Nephron progenitor cell (in vitro differentiated cells): Measurements from ENCODE around the gene MICALL1.

Source experiments
- DNase-seq: peaks from one replicate; pipeline ENCODE4 v3.0.0; 2021
- H3K27ac Mint-ChIP-seq: 2 replicates; pipeline ENCODE4 v1.8.0; 2021; ENCODE audit warnings: mild to moderate bottlenecking, moderate library complexity, mixed read lengths
- H3K27me3 Mint-ChIP-seq: 2 replicates; pipeline ENCODE4 v1.8.0; 2021; ENCODE audit warnings: mild to moderate bottlenecking, low read depth, mixed read lengths; ENCODE audit not compliant: poor library complexity
- H3K36me3 Mint-ChIP-seq: 2 replicates; pipeline ENCODE4 v1.8.0; 2021; ENCODE audit warnings: low read depth, mixed read lengths
- H3K4me1 Mint-ChIP-seq: 2 replicates; pipeline ENCODE4 v1.8.0; 2021; ENCODE audit warnings: mixed read lengths
- H3K4me3 Mint-ChIP-seq: 2 replicates; pipeline ENCODE4 v1.8.0; 2021; ENCODE audit warnings: mild to moderate bottlenecking, moderate library complexity, mixed read lengths
- H3K9me3 Mint-ChIP-seq: 2 replicates; pipeline ENCODE4 v1.8.0; 2021; ENCODE audit warnings: mild to moderate bottlenecking, moderate library complexity, mixed read lengths
- CTCF ChIP-seq: fragments of 200-600 bp; sonication (generic); IDR thresholded peaks from 2 replicates; pipeline ENCODE4 v1.5.0; 2021; ENCODE audit warnings: antibody characterized with exemption

The MICALL1 gene

GRCh38 chr22:37924386-37925065 lies 18.4 kb downstream of the MICALL1 start:
- Mint-ChIP-seq H3K36me3 (peaks cover 18% of the 10 kb centered on the region), H3K9me3 (no peaks in the 10 kb centered on the region), H3K27ac (no peak overlapping the region), H3K4me3 (no peak overlapping the region), H3K4me1 (peaks cover 7% of the 10 kb centered on the region), H3K27me3 (peaks cover 2% of the 10 kb centered on the region)
- TF ChIP-seq CTCF, result no peak
- no peak for DNase-seq

- no peak for TF ChIP-seq CTCF
- no peak for DNase-seq
- Mint-ChIP-seq H3K4me3 (no peak overlapping the region), H3K27me3 (peaks cover 2% of the 10 kb centered on the region), H3K36me3 (peaks cover 13% of the 10 kb centered on the region), H3K9me3 (no peaks in the 10 kb centered on the region), H3K27ac (no peak overlapping the region), H3K4me1 (peaks cover 7% of the 10 kb centered on the region)
These were observed 19.2 kb downstream of the MICALL1 start for GRCh38 chr22:37925330-37925729.

- no peak for DNase-seq
- Mint-ChIP-seq H3K4me1 (peaks cover 7% of the 10 kb centered on the region), H3K27ac (no peak overlapping the region), H3K9me3 (no peaks in the 10 kb centered on the region), H3K36me3 (peaks cover 12% of the 10 kb centered on the region), H3K4me3 (no peak overlapping the region), H3K27me3 (peaks cover 2% of the 10 kb centered on the region)
- no peak for TF ChIP-seq CTCF
These were observed 19.7 kb downstream of the MICALL1 start for GRCh38 chr22:37925767-37926166.

GRCh38 chr22:37926358-37926757 lies 20.3 kb downstream of the MICALL1 start:
- no peak for DNase-seq
- Mint-ChIP-seq H3K27me3 (peaks cover 2% of the 10 kb centered on the region), H3K9me3 (no peaks in the 10 kb centered on the region), H3K4me1 (peaks cover 7% of the 10 kb centered on the region), H3K27ac (no peak overlapping the region), H3K4me3 (no peak overlapping the region), H3K36me3 (peaks cover 12% of the 10 kb centered on the region)
- no peak for TF ChIP-seq CTCF

- H3K4me3 Mint-ChIP-seq, result no peak overlapping the region
- peaks cover 7% of the 10 kb centered on the region for H3K4me1 Mint-ChIP-seq
- peaks cover 12% of the 10 kb centered on the region for H3K36me3 Mint-ChIP-seq
- no peak for TF ChIP-seq CTCF
- DNase-seq, result no peak
- H3K27ac Mint-ChIP-seq, result no peak overlapping the region
- H3K27me3 Mint-ChIP-seq, result peaks cover 2% of the 10 kb centered on the region
- H3K9me3 Mint-ChIP-seq, result no peaks in the 10 kb centered on the region
These were observed 20.9 kb downstream of the MICALL1 start for GRCh38 chr22:37926771-37927636.
